ENCODE measurements around the gene HES5.

- TF ChIP-seq CTCF (IDR thresholded peaks at IDR 0.05; ENCODE audit: poor library complexity, severe bottlenecking) (no peak), EZH2 (IDR thresholded peaks at IDR 0.05; ENCODE audit: borderline replicate concordance, insufficient read depth, low read length, poor library complexity, severe bottlenecking) (no peak), SMC3 (conservative IDR thresholded peaks at IDR 0.05; ENCODE audit: poor library complexity) (no peak), TAF1 (IDR thresholded peaks at IDR 0.05; ENCODE audit: low read depth) (no peak), MXI1 (conservative IDR thresholded peaks at IDR 0.05; ENCODE audit: poor library complexity, severe bottlenecking) (no peak), RAD21 (conservative IDR thresholded peaks at IDR 0.05) (no peak)
Observed at GRCh38 chr1:2483026-2483425, 47.0 kb downstream of the HES5 start.
